ENCODE results near the gene BEX2.
A peak's percentile ranks its signal among the peaks of the same experiment; 100 is the strongest.
"Not testable (repeated sequence)": the region's sequence is repeated elsewhere in the genome, so short reads cannot be mapped to it uniquely, and the experiment has no call there.

The BEX2 gene

DNA sequence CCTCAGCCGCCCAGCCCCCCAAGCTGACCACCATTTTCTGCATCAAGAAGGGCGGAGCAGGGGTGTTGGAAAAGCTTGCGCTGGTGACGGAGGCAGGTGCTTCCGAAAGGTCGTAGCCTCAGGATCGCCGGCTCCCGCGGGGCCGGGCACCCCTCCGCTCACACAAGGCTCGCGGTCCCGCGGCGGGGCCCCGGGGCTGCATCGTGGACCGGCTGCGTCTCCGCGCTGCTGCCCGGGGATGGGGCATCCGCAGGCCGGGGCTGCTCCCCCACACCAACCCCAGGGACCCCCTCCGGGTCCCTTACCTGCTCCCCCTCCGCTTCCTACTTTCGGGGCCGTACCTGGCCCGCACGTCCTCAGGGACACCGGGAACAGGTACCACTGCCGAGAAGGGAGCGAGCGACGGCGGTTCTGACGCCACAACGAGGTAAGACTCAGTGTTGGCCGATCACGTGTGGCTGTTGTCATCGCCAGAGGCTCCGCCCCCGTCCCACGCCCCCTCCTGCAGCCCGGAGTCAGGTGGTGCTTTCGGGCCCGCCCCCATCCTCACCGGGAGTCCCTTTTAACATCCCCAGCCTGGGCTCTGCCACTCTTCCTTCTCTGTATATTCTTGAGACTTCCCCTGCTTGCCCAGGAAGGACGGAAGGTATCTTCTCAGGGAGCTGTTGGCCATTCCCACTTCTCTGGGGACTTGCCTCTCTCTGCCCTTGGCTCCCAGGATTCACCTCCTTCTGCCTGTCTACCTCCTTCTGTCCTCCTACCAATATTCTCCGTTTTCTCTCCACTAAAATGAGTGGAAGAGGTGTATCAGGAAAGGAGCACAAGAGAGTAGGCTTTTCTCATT is at the start of gene BEX2:
BEX2 (minus strand) TSS at position 436 of the 844 bp plus-strand sequence. CDS start 1,014 bp downstream, outside the sequence.
- DNase-seq, result peak; percentile 53 to 65

DNA sequence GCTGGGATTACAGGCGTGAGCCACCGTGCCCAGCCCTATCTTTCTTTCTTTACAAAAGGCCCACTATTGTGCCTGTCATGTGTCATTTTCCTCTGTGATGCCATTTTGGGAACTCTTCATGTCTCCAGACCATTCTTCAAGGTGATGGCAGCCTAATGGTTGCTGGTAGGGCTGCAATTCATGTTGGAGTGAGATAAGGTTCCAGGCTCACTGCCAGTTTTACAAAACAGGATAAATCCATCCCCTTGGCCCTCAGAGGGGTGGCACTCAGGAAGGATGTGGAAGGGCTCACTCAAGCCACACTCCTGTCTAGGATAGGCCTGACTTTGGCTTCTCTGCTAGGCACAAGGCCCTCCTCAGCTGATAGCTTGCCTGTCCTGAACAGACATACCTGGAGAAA is 49.3 kb upstream of the BEX2 start:
- DNase-seq, result no peak

DNA sequence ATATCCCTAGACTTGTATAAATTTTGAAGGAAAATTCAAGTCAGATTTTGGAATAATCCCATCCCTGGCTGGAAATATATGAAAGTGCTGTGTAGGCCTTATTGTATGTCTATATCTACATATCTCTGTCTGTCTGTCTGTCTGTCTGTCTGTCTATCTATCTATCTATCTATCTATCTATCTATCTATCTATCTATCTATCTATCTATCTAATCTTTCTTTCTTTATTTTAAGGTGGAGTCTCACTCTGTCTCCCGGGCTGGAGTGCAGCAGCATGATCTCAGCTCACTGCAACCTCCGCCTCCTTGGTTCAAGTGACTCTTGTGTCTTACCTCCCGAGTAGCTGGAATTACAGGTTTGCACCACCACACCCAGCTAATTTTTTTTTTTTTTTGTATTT is 48.8 kb upstream of the BEX2 start:
- DNase-seq, result not testable (repeated sequence)

DNA sequence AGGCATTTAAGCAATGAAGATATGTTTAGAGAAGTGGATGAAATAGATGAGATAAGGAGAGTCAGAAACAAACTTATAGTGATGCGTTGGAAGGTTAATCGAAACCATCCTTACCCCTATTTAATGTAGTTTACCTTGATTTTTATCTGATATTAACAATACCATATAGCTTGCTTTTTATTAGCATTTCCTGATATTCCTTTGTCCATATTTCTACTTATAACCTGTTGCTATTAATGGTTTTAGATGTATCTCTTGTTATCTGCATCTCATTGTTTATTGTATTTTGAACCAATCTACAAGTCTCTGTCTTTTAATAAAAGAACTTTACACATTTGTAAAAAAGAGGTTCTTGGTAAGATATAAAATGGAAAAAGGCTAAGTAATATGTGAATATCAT is 47.1 kb upstream of the BEX2 start:
- no peak for DNase-seq

DNA sequence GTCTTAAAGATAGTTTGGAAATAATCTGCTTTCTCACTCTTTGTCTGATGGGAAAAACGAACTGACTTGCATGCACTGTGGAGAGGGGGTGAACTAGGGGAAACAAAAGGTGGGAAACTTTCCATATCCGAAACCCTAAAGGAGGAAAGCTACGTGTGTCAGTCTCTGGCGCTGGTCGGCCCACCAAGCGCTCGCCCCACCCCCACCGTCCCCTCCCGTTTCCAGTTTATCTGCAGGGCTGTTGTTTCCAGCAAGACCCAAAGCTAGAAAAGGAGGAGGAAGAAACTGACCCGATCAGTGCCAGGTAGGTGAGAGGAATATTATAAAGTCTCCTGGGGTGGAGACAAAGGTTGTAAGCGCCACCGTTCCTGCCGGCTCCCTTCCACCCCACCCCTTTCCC is 46.1 kb upstream of the BEX2 start:
- no peak for DNase-seq

DNA sequence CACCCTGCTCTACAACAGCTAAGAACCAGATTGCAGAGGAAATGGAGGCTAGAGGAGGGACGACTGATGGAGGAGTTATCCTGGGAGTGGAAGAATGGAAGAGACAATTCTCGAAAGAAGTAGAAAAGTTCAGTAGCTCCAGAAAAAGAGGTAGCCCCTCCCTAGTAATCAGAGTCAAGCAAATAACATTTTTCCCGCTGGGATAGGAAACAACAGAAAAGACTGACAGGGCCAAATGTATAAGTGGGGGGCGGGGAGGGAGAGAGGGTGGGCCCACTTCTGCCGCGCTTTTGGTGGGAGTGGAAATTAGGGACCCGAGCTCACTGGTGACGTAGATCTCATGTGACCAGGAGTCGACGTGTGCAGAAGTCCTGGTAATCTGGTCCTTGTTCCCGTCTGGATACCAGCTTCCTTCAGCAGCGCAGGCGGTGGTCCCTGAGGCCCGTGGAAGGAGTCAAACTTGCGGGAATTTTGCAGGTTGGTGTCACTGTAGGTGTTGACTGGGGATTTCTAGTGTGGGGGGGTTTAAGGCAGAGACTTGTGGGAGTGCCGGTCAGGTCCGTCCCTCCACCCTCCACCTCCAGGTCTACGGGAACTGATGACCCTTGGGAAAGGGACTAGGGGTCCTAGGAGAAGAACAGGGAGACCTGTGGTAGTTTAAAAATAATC is 45.5 kb upstream of the BEX2 start, which contains the start of gene TCEAL9:
TCEAL9 (plus strand) TSS at position 377 of the 669 bp plus-strand sequence. CDS start 1,179 bp downstream, outside the sequence.
- DNase-seq, result peak; percentile 13 to 34

DNA sequence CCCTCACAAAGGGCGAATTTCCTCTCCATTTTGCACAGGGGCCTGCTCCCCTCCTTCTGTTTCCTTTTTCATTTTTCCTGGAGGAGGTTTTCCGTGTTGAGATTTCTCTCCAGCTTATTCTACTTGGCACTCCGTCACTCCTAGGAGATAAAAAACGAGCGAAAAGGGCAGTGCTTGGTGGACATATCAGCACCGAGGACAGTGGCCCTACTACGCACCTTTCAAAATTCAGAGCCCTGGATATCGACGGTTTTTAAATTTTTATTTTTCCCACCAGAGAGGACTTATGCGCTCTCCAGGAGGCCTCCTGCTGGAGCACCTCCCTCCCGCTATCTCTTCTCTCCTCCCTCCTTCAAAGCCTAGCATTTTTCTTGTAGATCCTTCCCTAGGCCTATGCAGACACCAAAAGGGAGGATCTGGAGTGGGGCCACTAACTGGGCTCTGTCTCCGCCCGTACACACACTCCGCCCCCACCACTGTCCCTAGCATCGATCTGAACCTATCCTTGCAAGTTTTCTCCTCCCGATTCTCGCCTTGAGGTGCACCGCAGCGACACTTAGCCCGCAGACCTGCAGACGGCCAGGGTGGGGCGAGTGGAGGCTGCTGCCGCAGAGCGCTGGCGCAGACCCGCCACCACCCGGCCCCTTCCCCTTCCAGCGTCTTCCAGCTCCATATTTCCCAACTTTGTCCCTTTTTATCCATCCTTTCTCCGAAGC is 37.0 kb upstream of the BEX2 start:
- DNase-seq, result no peak

DNA sequence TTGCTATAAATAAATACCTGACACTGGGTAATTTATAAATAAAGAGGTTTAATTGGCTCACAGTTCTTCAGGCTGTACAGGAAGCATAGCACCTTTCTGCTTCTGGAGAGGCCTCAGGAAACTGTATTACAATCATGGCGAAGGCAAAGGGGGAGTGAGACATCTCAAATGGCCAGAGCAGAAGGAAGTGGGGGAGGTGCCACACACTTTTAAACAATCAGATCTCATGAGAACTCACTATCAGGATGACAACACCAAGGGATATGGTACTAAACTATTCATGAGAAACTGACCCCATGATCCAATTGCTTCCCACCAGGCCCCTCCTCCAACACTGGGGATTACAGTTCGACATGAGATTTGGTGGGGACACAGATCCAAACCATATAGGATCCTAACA is 33.8 kb upstream of the BEX2 start:
- no peak for DNase-seq

DNA sequence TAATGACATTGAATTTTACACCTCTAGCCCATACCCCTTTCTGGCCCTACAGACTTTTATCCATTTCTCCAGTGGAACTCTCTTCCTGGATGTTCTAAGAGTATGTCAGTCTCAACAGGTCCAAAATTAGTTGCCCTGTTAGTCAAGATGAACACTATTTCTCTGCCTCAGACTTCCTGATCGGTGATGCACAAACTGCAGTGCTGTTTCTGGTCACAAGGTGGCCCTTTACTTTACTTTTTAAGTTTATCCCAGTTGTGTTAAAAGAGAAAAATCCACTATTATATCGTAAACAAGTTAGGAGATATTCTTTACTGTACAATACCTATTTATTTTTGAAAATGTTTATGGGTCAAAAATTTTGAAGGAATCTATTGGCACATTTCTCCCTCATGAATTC is 32.3 kb upstream of the BEX2 start:
- peak in 1 of 2 experiments; percentile 21 for DNase-seq

DNA sequence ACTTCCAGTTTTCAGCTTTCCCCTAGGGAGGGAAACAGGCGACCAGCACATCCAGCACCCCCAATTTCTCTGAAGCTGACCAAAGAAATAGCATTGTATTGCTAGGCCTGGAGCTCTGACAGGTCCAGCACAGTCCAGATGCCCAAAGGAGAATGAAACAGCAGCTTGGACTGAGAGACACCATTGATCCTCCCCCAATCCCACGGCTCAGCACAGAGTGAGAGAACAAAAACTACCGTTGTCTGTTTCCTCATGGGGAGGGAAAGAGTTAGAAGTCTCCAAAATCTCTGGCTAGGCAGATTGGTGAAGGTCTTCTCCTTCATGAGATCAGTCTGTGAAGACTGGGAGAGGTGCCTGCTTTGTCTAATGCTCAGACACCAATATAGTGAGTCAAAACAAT is 27.9 kb upstream of the BEX2 start:
- no peak for DNase-seq

DNA sequence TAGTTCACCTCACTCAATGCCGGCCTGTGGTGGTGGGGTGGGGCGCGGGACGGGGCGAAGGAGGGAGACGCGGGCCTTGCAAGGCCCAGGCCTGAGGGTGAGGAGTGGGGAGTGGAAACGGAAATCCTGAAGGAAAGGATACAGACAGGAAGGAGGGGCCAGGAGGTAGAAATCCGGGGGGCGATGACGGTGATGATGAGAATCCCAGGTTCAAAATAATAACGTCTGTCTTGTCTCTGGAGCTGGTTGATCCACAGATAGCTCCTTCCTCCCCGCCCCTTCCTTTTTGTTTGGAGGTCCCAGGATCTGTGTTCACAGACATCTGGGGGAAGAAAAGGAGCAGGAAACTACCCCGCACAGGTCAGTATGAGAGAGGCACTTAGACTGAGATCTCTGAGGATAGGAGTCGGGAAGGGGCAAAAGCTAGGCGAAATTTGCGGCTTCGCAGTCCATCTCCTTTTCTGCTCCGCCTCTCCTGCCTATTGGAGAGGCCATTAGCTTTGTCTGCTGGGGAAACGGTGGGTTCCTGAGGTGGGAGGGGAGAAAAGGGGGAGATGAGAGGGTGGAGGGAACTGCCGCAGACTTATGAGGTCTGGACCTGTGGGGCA is 20.0 kb upstream of the BEX2 start:
- DNase-seq, result no peak

DNA sequence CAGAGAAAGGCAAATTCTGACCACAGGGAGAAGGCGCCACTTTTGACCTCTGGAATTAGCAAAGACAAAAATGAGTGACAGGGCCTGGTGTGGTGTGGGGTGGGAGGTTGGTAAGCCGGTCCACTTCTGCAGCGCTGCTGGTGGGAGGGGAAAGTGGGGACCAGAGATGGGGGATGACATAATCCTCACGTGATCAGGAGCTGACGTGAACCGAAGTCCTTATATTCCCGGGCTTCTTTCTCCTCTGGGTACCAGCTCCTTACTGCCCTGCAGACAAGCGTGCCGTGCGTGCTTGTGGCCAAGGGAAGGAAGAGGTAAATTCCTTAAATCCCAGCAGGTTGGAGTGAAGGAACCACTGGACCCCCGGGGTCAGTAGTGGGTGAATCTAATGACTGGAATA is 19.2 kb upstream of the BEX2 start, which contains the start of gene TCEAL7:
TCEAL7 (plus strand) TSS at position 249 of the 400 bp plus-strand sequence. CDS start 1,165 bp downstream, outside the sequence.
- no peak for DNase-seq

DNA sequence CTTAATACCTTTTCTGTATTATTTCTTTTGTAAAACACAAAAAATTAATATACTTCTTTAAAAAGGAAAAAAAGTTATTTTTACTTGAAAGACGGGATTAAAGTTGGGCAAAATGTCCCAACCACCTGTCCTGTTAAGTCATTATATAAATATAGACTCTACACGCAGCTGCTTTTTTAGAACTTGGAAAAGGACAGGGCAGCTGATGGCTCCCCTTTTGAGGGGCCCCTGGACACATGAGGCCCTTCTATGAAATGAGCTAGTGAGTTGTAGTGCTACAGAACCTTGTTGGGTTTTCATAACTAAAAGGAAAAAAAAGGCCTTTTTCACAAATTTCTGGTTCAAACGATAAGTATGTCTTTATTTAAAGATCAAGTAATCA is 600 bp upstream of the BEX2 start:
- no peak for DNase-seq

DNA sequence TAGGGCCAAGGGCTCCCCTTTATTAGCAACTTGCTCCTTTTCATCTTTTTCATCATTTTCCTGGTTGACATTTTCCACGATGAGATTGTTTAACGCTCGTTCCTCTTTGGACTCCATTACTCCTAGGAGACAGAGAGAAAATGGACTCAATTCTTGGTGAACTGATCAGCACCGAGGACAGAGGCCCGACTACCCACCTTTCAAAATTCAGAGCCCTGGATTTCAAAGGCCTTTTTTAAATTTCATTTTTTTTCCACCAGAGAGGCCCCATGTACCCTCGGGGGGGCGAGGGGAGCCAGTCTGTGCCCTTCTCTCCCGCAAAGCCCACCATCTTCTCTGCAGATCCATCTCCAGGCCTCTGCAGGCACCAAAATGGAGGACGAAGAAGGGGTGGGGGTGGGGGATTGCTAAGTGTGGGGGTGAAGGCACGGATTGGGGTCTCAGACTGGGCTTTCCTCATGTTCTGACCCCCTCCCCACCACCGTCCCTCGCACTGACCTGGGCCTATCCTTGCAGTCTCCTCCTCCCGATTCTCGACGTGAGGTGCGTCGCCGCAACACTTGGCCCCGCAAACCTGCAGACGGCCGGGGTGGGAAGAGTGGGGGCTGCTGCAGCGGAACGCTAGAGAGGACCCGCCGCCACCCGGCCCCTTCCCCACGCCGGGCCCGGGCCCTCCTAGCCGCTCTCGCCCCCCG is 783 bp downstream of the BEX2 start:
- DNase-seq, result no peak

DNA sequence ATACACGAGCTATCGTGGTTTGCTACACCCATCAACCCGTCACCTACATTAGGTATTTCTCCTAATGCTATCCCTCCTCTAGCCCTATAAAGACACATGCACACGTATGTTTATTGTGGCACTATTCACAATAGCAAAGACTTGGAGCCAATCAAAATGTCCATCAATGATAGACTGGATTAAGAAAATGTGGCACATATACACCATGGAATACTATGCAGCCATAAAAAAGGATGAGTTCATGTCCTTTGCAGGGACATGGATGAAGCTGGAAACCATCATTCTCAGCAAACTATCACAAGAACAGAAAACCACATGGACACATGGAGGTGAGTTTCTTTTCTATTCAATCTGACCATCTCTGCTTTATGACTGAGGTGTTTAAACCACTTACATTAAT is 5.1 kb downstream of the BEX2 start:
- DNase-seq, result not testable (repeated sequence)

DNA sequence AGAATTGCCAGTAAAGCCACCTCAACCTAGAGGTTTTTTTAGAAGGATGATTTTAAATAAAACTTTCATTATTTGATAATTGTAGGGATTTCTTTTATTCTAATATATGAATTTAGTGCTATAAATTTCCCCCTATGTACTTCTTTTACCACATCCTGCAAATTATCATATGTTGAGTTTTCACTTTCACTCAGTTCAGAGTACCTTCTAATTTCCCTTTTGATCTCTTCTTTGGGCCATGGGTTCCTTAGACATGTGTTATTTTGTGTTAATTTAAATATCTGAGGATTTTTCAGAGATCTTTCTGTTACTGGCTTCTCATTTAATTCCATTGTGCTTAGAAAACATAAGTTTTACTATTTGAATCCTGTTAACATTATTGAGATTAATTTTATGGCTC is 6.1 kb downstream of the BEX2 start:
- DNase-seq, result no peak

DNA sequence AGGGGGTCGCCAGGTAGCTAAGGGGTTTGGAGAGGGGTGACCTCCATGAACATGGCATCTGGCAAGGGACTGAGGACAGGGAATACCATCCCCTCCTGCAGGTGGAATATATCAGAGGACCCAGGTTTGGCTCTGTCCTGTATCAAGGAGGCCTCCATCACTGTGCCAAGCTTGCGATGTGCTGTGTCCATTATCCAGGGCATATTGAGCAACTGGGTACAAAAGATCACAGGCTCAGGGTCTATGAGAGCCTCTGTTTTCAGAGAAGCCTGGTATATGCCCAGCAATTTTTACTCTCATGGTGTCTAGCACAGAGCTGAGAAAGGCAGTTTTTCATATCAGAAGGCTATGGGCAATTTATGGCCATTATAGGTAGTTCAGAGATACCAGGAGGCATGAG is 17.7 kb downstream of the BEX2 start:
- no peak for DNase-seq

DNA sequence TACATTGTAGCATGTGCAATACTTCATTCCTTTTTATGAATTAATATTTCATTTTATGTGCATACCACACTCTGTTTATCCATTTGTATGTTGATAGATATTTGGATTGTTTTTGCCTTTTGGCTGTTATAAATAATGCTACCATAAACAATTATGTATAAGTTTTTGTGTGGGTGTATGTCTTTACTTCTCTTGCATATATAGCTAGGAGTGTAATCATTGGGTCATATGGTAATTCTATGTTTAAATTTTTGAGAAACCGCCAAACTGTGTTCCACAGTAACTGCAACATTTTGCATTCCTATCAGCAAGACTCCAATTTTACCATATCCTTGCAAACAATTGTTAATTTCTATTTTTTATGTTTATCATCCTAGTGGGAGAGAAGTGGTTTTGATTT is 31.2 kb downstream of the BEX2 start:
- DNase-seq, result no peak

DNA sequence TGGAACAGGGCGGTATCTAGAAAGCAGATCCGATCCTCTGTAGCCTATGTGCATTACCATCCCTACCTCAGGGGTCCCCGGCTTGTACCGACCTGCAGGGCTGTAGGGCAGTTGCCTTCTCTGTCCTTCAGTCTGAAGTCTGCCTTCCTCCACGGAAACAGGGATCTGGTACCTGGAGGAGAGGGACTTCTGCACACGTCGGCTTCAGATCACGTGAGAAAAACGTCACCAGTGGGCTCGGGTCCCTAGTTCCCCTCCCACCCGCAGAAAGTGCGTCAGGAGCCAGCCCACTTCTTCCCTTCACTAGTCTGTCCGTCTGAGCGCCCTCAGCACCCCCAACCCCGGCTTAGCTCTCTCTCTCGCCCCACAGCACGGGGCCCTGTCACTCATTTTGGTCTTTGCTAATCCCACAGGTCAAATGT is 34.2 kb downstream of the BEX2 start, which contains the start of gene TCEAL5:
TCEAL5 (minus strand) TSS at position 170 of the 422 bp plus-strand sequence. CDS start 2,187 bp downstream, outside the sequence.
- DNase-seq, result peak in 1 of 2 experiments; percentile 34

DNA sequence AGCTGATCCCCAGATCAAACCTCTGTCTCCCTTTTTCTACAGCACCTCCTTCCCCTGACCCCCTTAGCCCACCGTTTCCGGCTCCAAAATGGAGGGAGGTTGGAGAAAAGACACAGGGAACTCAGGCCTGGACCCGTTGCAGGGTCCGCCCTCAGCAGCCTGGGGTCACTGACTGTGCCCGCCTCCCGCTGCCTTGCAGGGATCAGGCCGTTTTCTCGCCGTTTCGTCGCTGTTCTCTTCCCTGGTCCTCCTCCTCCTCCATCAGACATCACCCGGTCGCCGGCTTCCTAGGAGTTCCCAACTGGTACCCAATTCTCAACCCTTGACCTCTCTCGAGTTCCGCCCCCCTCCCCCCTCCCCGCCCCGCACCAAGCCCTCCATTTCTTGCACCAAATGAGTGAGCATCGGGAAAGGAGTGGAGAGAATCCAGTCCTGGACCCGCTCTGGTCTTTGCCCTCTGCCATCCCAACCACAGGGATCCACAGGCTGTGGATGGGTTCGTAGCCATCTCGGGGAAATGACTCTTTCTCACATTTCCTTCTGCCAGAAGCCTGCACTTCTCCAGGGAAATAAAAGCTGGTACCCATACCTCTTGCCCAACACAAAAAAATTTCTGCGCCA is 34.7 kb downstream of the BEX2 start:
- no peak for DNase-seq

DNA sequence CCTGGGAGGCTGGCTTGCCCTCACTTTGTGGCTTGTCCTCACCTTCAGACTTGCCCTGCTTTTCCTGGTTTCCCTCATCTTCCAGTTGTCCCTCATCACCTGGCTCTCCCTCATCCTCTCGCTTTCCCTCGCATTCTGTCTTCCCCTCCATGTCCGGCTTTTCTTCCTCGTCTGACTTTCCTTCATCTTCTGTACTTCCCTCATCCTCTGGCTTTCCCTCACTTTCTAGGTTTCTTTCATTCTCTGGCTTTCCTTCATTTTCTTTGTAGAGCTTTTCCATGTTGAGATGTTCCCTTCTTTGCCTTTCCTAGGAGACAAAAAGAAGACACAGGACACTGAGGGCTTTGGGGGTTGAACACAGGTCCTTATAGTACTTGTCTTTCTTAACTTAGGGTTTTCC is 36.5 kb downstream of the BEX2 start:
- no peak for DNase-seq
